Measurements from ENCODE around the gene ESF1.
"Not testable (repeated sequence)": the region's sequence is repeated elsewhere in the genome, so short reads cannot be mapped to it uniquely, and the experiment has no call there.

The ESF1 gene

GRCh38 chr20:13786143-13786828, 1.6 kb upstream of the ESF1 start:
- DNase-seq: no peak

DNA sequence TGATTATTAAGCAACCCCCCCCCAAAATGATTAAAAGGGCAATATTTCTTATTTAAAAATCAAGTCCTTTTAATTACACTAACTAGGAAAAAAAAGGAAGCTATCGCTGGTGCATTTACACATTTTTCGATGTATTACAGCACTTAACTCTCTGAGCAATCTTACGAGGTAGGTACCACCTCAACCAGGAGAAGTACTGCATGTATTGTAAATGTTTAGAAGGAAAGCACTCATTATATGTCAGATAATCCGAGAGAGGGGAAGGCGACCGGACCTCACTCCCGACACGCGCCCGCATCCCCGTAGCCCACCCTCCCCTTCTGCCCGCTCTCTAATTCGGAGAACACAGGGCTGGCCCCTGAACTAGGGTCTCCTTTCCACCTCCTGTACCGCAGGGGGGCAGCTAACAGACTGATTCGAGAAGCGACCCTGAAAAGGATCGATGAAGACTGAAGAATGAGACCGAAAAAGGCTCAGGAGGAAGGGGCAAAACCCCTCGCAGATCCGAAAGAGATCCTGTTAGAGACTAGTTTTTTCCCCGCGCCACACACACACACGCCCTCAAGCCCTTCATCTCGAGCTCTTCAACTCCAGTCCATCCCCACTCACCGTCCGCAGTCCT, 337 bp downstream of the ESF1 start:
- no peak for DNase-seq

DNA sequence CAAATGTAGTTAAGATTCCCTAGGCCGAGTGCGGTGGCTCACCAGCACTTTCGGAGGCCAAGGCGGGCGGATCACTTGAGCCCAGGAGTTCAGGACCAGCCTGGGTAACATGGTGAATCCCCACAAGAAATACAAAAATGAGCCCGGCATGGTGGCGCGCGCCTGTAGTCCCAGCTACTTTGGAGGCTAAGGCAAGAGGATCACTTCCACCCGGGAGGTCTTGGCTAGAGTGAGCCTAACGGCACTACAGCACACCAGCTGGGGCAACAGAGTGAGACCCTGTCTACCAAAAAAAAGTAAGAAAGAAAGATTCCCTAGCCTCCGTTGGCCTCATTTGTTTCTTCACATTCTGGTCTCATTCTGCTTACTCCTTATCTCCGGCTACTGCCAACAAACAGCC, 1.2 kb downstream of the ESF1 start:
- DNase-seq: no peak

DNA sequence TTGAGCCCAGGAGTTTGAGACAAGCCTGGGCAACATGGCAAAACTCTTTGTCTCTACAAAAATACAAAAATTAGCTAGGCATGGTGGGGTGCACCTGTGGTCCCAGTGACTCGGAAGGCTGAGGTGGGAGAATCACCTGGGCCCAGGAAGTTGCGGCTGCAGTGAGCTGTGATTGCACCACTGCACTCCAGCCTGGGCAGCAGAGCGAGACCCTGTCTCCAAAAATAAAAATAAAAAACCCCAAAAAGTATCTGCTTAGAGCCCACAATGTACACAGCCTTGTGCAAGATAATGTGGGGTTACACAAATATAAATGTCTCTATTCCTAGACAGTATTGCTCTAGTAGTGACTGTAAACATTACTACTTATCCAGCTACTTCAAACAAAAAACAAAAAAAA, 5.9 kb downstream of the ESF1 start:
- no peak for DNase-seq

GRCh38 chr20:13777171-13777601, 7.5 kb downstream of the ESF1 start:
- no peak for DNase-seq

DNA sequence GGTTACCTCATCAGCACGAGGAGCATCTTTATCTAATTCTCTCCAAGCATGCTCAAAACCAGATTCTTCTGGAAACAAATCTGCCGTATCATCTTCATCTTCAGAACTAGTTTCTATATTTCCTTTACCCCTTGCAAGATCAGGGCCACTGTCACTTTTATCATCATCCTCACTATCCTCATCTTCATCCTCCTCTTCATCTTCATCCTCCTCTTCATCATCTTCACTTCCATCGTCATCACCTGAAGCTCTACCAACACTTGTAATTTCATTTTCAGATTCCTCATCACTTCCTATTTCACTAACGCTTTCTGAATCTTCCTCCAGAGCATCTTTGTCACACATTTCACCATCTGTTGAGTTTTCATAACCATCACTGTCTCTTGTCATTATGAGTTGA, 8.9 kb downstream of the ESF1 start:
- DNase-seq: no peak

DNA sequence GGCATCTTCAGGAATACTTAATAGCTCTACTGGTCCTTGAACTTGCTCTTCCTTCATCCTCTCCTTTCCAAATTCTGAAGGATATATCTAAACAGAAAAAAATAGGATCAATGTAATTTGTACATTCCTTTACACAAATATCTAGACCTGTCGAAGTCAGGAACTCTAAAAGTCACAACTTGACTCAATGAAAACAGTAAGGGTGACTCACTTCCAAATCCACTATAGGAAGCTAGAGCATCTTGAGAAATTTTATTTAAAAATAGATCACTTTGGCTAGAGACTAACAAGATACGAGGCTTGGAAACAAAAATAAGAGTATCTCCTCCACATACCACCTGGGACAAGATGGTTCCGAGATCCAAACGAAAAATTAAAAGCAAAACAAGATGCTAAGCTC, 12.2 kb downstream of the ESF1 start:
- DNase-seq: no peak

- DNase-seq: no peak
Measured at GRCh38 chr20:13771853-13772453, 12.8 kb downstream of the ESF1 start.

- no peak for DNase-seq
Measured at GRCh38 chr20:13770141-13770540, 14.6 kb downstream of the ESF1 start.

- DNase-seq: no peak
Measured at GRCh38 chr20:13765868-13766416, 18.8 kb downstream of the ESF1 start.

DNA sequence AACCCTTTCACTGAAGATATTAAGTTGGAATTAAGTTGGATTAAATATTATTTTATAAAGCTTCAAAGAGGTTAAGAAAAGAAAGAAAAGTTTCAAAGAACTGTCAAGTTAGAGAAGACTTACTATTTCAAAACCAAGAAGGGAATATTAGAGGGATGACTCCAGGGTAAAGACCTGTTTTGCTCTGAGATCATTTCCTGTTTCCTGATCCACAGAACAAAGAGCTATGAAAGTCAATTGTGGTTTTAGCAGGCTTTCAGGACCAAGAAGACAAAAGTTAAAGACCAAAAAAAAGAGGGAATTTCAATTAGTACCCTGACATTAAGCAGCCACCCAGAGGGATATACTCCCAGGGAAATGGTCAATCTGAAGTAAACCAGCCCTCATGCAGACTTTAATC, 19.4 kb downstream of the ESF1 start:
- no peak for DNase-seq

GRCh38 chr20:13760451-13760946, 24.2 kb downstream of the ESF1 start:
- DNase-seq: not testable (repeated sequence)

DNA sequence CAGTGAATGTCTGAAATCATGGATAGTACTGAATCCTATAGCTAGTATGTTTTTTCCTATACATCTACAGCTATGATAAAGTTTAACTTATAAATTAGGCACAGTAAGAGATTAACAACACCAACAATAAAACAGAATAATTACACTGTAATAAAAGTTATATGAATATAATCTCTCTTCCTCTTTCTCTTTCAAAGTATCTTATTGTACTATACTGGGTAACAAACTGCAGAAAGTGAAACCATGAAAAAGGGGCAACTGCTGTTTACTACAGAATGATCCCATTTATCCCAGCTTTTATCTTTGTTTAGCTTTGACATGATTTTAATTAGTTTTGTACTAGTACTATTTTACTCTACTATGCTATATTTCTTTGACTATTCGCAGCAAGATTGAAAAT, 25.8 kb downstream of the ESF1 start:
- no peak for DNase-seq

GRCh38 chr20:13756551-13756950, 28.2 kb downstream of the ESF1 start:
- no peak for DNase-seq

- no peak for DNase-seq
Measured at GRCh38 chr20:13755809-13756208, 28.9 kb downstream of the ESF1 start.

DNA sequence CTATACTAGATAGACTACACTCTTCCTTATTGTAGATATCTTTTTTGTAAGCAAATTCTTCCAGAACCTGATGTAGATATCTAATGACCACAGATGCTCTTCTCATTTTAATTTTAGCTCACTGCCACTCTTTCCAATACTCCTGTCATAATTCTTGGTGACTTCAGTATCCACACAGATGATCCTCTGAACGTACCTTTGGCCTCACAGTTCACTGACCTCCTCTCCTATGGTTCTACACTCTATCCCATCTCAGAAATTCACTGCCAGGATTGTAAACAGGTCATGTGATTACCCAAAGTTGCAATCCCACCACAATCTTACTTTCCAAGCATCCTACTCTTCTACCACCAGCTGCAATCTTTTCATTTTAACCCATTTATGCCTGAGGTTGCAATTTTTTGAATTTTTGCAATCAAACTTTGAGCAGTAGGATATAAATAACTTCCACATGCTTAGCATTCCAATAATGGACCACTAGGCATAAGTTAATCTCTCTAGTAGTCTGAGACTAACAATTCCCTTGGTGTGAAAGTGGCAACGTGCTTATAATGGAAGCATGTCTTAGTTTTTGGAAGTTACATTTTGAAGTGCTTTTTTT, 31.2 kb downstream of the ESF1 start:
- DNase-seq: no peak

DNA sequence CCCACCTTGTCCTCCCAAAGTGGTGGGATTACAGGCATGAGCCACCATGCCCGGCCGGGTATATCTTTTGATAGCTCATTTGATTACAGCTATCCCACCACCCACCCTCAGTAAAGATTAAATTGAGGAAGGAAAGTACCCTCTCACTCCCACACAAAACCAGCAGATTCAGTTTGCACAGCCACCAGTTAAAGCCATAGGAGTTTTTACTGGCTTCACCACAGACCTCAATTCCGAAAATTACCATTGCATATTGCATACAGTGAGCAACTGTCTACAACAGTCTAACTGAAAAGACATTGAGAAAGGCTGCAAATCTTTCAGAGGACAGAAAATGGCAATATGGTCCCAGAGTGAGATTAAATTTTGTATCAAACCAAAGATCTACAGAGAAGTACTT, 34.9 kb downstream of the ESF1 start:
- DNase-seq: no peak

DNA sequence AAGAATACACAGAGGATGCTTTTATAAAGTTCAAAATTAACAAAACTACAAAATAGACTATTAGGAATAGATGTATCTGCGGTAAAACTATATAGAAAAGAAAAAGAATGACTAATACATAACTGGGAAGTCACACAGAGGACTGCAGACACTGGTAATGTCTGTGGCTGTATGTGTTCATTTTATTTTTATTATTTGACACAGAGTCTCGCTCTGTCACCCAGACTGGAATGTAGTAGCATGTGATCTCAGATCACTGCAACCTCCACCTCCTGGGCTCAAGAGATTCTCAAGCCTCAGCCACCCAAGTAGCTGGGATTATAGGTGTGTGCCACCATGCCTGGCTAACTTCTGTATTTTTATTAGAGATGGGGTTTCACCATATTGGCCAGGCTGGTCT, 38.9 kb downstream of the ESF1 start:
- DNase-seq: no peak

DNA sequence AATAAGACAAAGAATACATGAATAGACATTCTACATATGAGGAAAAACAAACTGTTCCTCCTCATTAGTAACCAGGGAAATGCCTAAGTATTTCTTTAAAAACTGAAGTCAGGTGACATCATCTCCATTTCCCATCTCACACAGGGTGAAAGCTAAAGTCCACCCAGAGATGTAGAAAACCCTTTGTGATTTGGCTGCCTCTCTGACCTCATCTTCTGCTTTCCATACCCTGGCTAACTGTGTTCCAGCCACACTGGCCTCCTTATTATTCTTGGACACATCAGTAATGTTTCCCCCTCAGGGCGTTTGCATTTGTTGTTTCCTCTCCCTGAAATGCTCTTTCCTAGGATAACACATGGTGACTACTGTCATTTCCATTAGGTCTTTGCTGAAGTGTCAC, 40.4 kb downstream of the ESF1 start:
- no peak for DNase-seq

GRCh38 chr20:13741879-13742278, 42.8 kb downstream of the ESF1 start:
- DNase-seq: no peak

DNA sequence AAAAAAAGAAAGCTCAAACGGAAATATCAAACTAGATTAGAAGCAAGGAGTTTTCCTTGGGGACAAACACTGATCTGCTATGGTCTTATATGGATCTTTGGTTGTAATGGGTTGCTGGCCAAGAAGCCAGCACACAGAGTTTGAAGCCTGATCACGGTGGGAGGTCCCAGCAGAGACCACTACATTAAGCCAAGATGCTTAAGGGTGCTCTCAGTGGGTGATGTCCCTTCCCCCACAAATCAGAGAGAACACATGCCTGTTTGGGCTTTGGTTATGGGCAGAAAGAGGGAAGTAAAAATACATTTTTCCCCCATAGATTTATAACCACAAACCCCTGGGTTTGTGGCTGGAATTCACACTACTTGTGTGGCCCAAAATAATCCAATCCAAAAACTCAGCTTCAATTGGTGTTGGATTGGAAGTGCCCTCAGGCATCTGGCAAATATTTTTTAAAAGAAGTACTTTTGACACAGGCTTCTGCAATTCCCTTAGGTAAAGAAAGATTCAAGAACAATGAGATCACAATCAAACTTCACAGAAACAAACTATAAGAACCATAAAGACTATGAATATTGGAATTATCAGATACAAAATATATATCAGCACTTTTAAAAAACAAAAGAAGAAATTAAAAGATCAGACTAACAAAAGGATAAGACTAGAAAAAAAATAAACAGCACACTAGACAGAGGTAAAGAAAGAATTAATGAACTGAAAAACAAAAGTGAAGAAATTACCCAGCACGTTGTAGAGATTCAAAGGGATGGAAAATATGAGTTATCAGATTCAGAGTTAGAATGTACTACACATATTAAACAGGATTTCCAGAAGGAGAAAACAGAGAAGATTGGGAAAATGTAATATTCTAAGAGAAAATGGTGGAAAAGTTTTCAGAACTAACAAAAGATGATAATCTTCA, 44.7 kb downstream of the ESF1 start:
- DNase-seq: no peak

- not testable (repeated sequence) for DNase-seq
Measured at GRCh38 chr20:13738187-13738586, 46.5 kb downstream of the ESF1 start.
